ENCODE measurements around the gene PKNOX2.

PKNOX2 gene

GRCh38 chr11:125190566-125190965 is 26.0 kb downstream of the PKNOX2 start:
- Histone ChIP-seq H3K27me3 (ENCODE audit: control insufficient read depth, insufficient read depth, low read length) (no peaks in the 10 kb centered on the region), H3K36me3 (ENCODE audit: control insufficient read depth, insufficient read depth, low read length) (no peaks in the 10 kb centered on the region), H3K27ac (ENCODE audit: low read depth, low read length) (no peak overlapping the region), H3K9me3 (ENCODE audit: control insufficient read depth, insufficient read depth, low read length) (no peaks in the 10 kb centered on the region), H3K4me3 (ENCODE audit: low read depth, low read length) (no peak overlapping the region), H3K9ac (ENCODE audit: low read depth, low read length) (no peak overlapping the region), H3K4me1 (ENCODE audit: control insufficient read depth, insufficient read depth, low read length) (0 out of 2 replicates have a peak, but pooled peaks cover 6% of the 10 kb centered on the region)

- Histone ChIP-seq H3K9me3 (ENCODE audit: control insufficient read depth, insufficient read depth, low read length) (no peaks in the 10 kb centered on the region), H3K4me1 (ENCODE audit: control insufficient read depth, insufficient read depth, low read length) (0 out of 2 replicates have a peak, but pooled peaks cover 6% of the 10 kb centered on the region), H3K27ac (ENCODE audit: low read depth, low read length) (no peak overlapping the region), H3K27me3 (ENCODE audit: control insufficient read depth, insufficient read depth, low read length) (no peaks in the 10 kb centered on the region), H3K9ac (ENCODE audit: low read depth, low read length) (no peak overlapping the region), H3K4me3 (ENCODE audit: low read depth, low read length) (no peak overlapping the region), H3K36me3 (ENCODE audit: control insufficient read depth, insufficient read depth, low read length) (no peaks in the 10 kb centered on the region)
Observed at GRCh38 chr11:125192183-125192582, 27.6 kb downstream of the PKNOX2 start.

GRCh38 chr11:125192717-125193415 is 28.3 kb downstream of the PKNOX2 start:
- H3K36me3 ChIP-seq (ENCODE audit: control insufficient read depth, insufficient read depth, low read length) = no peaks in the 10 kb centered on the region
- H3K4me3 ChIP-seq (ENCODE audit: low read depth, low read length) = no peak overlapping the region
- H3K9me3 ChIP-seq (ENCODE audit: control insufficient read depth, insufficient read depth, low read length) = no peaks in the 10 kb centered on the region
- no peak overlapping the region for H3K9ac ChIP-seq (ENCODE audit: low read depth, low read length)
- H3K27me3 ChIP-seq (ENCODE audit: control insufficient read depth, insufficient read depth, low read length) = no peaks in the 10 kb centered on the region
- H3K27ac ChIP-seq (ENCODE audit: low read depth, low read length) = no peak overlapping the region
- 0 out of 2 replicates have a peak, but pooled peaks cover 6% of the 10 kb centered on the region for H3K4me1 ChIP-seq (ENCODE audit: control insufficient read depth, insufficient read depth, low read length)

- Histone ChIP-seq H3K27me3 (ENCODE audit: control insufficient read depth, insufficient read depth, low read length) (no peaks in the 10 kb centered on the region), H3K4me3 (ENCODE audit: low read depth, low read length) (no peak overlapping the region), H3K27ac (ENCODE audit: low read depth, low read length) (no peak overlapping the region), H3K4me1 (ENCODE audit: control insufficient read depth, insufficient read depth, low read length) (0 out of 2 replicates have a peak, but pooled peaks cover 6% of the 10 kb centered on the region), H3K36me3 (ENCODE audit: control insufficient read depth, insufficient read depth, low read length) (no peaks in the 10 kb centered on the region), H3K9ac (ENCODE audit: low read depth, low read length) (no peak overlapping the region), H3K9me3 (ENCODE audit: control insufficient read depth, insufficient read depth, low read length) (no peaks in the 10 kb centered on the region)
Observed at GRCh38 chr11:125193416-125193726, 28.8 kb downstream of the PKNOX2 start.

- Histone ChIP-seq H3K36me3 (ENCODE audit: control insufficient read depth, insufficient read depth, low read length) (no peaks in the 10 kb centered on the region), H3K27ac (ENCODE audit: low read depth, low read length) (no peak overlapping the region), H3K4me3 (ENCODE audit: low read depth, low read length) (no peak overlapping the region), H3K27me3 (ENCODE audit: control insufficient read depth, insufficient read depth, low read length) (no peaks in the 10 kb centered on the region), H3K4me1 (ENCODE audit: control insufficient read depth, insufficient read depth, low read length) (0 out of 2 replicates have a peak, but pooled peaks cover 6% of the 10 kb centered on the region), H3K9ac (ENCODE audit: low read depth, low read length) (no peak overlapping the region), H3K9me3 (ENCODE audit: control insufficient read depth, insufficient read depth, low read length) (no peaks in the 10 kb centered on the region)
Observed at GRCh38 chr11:125193841-125194240, 29.3 kb downstream of the PKNOX2 start.

GRCh38 chr11:125199915-125200314 is 35.4 kb downstream of the PKNOX2 start:
- no peak overlapping the region for H3K27ac ChIP-seq (ENCODE audit: low read depth, low read length)
- no peaks in the 10 kb centered on the region for H3K36me3 ChIP-seq (ENCODE audit: control insufficient read depth, insufficient read depth, low read length)
- no peak overlapping the region for H3K4me3 ChIP-seq (ENCODE audit: low read depth, low read length)
- H3K9me3 ChIP-seq (ENCODE audit: control insufficient read depth, insufficient read depth, low read length) = no peaks in the 10 kb centered on the region
- H3K4me1 ChIP-seq (ENCODE audit: control insufficient read depth, insufficient read depth, low read length) = peaks cover 32% of the 10 kb centered on the region
- no peak overlapping the region for H3K9ac ChIP-seq (ENCODE audit: low read depth, low read length)
- no peaks in the 10 kb centered on the region for H3K27me3 ChIP-seq (ENCODE audit: control insufficient read depth, insufficient read depth, low read length)

GRCh38 chr11:125200441-125200840 is 35.9 kb downstream of the PKNOX2 start:
- no peak overlapping the region for H3K4me3 ChIP-seq (ENCODE audit: low read depth, low read length)
- H3K4me1 ChIP-seq (ENCODE audit: control insufficient read depth, insufficient read depth, low read length) = peaks cover 32% of the 10 kb centered on the region
- no peak overlapping the region for H3K9ac ChIP-seq (ENCODE audit: low read depth, low read length)
- H3K9me3 ChIP-seq (ENCODE audit: control insufficient read depth, insufficient read depth, low read length) = no peaks in the 10 kb centered on the region
- no peaks in the 10 kb centered on the region for H3K27me3 ChIP-seq (ENCODE audit: control insufficient read depth, insufficient read depth, low read length)
- H3K36me3 ChIP-seq (ENCODE audit: control insufficient read depth, insufficient read depth, low read length) = no peaks in the 10 kb centered on the region
- H3K27ac ChIP-seq (ENCODE audit: low read depth, low read length) = no peak overlapping the region

- Histone ChIP-seq H3K27me3 (ENCODE audit: control insufficient read depth, insufficient read depth, low read length) (peaks cover 6% of the 10 kb centered on the region; the same call in 1 of the 2 replicates), H3K4me1 (ENCODE audit: control insufficient read depth, insufficient read depth, low read length) (peaks cover 41% of the 10 kb centered on the region), H3K27ac (ENCODE audit: low read depth, low read length) (peak overlapping the region; percentile 27), H3K36me3 (ENCODE audit: control insufficient read depth, insufficient read depth, low read length) (no peaks in the 10 kb centered on the region), H3K9me3 (ENCODE audit: control insufficient read depth, insufficient read depth, low read length) (no peaks in the 10 kb centered on the region), H3K9ac (ENCODE audit: low read depth, low read length) (no peak overlapping the region), H3K4me3 (ENCODE audit: low read depth, low read length) (no peak overlapping the region)
Observed at GRCh38 chr11:125201525-125202141, 37.1 kb downstream of the PKNOX2 start.

- Histone ChIP-seq H3K9me3 (ENCODE audit: control insufficient read depth, insufficient read depth, low read length) (no peaks in the 10 kb centered on the region), H3K4me1 (ENCODE audit: control insufficient read depth, insufficient read depth, low read length) (peaks cover 47% of the 10 kb centered on the region), H3K36me3 (ENCODE audit: control insufficient read depth, insufficient read depth, low read length) (no peaks in the 10 kb centered on the region), H3K27me3 (ENCODE audit: control insufficient read depth, insufficient read depth, low read length) (peaks cover 11% of the 10 kb centered on the region), H3K27ac (ENCODE audit: low read depth, low read length) (no peak overlapping the region), H3K9ac (ENCODE audit: low read depth, low read length) (no peak overlapping the region), H3K4me3 (ENCODE audit: low read depth, low read length) (no peak overlapping the region)
Observed at GRCh38 chr11:125202362-125202880, 37.9 kb downstream of the PKNOX2 start.

GRCh38 chr11:125202977-125203376 is 38.4 kb downstream of the PKNOX2 start:
- Histone ChIP-seq H3K27me3 (ENCODE audit: control insufficient read depth, insufficient read depth, low read length) (peaks cover 13% of the 10 kb centered on the region), H3K4me1 (ENCODE audit: control insufficient read depth, insufficient read depth, low read length) (peaks cover 47% of the 10 kb centered on the region), H3K9me3 (ENCODE audit: control insufficient read depth, insufficient read depth, low read length) (no peaks in the 10 kb centered on the region), H3K9ac (ENCODE audit: low read depth, low read length) (no peak overlapping the region), H3K27ac (ENCODE audit: low read depth, low read length) (no peak overlapping the region), H3K4me3 (ENCODE audit: low read depth, low read length) (no peak overlapping the region), H3K36me3 (ENCODE audit: control insufficient read depth, insufficient read depth, low read length) (no peaks in the 10 kb centered on the region)

GRCh38 chr11:125207866-125208425 is 43.4 kb downstream of the PKNOX2 start:
- H3K27ac ChIP-seq (ENCODE audit: low read depth, low read length) = no peak overlapping the region
- H3K36me3 ChIP-seq (ENCODE audit: control insufficient read depth, insufficient read depth, low read length) = no peaks in the 10 kb centered on the region

More at GRCh38 chr11:125207866-125208425, 43.4 kb downstream of the PKNOX2 start:
- H3K27me3 ChIP-seq (ENCODE audit: control insufficient read depth, insufficient read depth, low read length) = peaks cover 15% of the 10 kb centered on the region
- H3K9me3 ChIP-seq (ENCODE audit: control insufficient read depth, insufficient read depth, low read length) = no peaks in the 10 kb centered on the region
- peaks cover 39% of the 10 kb centered on the region for H3K4me1 ChIP-seq (ENCODE audit: control insufficient read depth, insufficient read depth, low read length)
- H3K4me3 ChIP-seq (ENCODE audit: low read depth, low read length) = no peak overlapping the region
- no peak overlapping the region for H3K9ac ChIP-seq (ENCODE audit: low read depth, low read length)

All from HUES48 (cell line).